ENCODE data around the gene AZGP1.
"Not testable (repeated sequence)": the region's sequence is repeated elsewhere in the genome, so short reads cannot be mapped to it uniquely, and the experiment has no call there.

AZGP1 gene

GRCh38 chr7:99996755-99997544, 21.1 kb upstream of the AZGP1 start:
- DNase-seq = no peak

- peak; percentile 7 for DNase-seq
Observed at GRCh38 chr7:99994819-99995218, 19.0 kb upstream of the AZGP1 start.

DNA sequence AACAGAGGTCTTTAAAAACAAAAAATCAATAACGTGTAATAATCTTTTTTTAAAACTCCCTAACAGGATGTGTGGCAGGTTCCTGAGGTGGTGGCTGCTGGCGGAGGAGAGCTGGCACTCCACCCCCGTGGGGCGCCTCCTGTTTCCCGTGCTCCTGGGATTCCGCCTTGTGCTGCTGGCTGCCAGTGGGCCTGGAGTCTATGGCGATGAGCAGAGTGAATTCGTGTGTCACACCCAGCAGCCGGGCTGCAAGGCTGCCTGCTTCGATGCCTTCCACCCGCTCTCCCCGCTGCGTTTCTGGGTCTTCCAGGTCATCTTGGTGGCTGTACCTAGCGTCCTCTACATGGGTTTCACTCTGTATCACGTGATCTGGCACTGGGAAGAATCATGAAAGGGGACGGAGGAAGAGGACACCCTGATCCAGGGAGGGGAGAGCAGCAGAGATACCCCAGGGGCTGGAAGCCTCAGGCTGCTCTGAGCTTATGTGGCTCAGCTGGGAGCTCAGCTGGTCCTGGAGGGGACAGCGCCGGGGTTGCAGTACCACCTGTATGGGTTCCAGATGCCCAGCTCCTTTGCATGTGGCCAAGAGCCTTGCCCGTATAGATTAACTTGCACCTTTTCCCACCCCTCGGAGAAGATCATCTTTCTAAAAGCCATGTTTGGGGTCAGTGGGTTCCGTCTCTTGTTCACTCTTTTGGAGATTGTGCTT, 16.7 kb upstream of the AZGP1 start:
- DNase-seq = no peak

DNA sequence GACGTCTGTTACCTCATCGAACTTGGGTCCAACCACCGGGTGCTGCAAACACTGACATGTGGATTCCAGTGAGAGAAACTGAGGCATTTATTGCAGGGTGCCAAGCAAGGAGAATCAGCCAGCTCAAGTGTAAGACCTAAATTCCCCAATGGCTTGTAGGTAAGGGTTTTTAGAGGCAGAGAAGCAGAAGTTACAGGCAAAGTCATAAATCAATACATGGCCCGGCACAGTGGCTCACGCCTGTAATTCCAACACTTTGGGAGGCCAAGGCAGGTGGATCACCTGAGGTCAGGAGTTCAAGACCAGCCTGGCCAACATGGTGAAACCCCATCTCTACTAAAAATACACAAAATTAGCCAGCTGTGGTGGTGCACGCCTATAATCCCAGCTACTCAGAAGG, 15.7 kb upstream of the AZGP1 start:
- not testable (repeated sequence) for DNase-seq

- DNase-seq = no peak
Observed at GRCh38 chr7:99990460-99990852, 14.6 kb upstream of the AZGP1 start.

- DNase-seq = no peak
Observed at GRCh38 chr7:99987846-99988245, 12.0 kb upstream of the AZGP1 start.

DNA sequence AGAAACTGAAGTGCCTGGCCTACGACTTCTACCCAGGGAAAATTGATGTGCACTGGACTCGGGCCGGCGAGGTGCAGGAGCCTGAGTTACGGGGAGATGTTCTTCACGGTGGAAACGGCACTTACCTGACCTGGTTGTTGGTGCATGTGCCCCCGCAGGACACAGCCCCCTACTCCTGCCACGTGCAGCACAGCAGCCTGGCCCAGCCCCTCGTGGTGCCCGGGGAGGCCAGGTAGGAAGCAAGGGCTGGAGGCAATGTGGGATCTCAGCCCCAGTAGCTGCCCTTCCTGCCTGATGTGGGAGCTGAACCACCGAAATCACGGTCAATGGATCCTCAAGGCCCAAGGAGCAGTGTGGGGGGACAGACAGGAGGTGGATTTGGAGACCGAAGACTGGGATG, 11.5 kb upstream of the AZGP1 start:
- not testable (repeated sequence) for DNase-seq

GRCh38 chr7:99984593-99984992, 8.8 kb upstream of the AZGP1 start:
- no peak for DNase-seq

GRCh38 chr7:99981066-99981465, 5.2 kb upstream of the AZGP1 start:
- DNase-seq = not testable (repeated sequence)

DNA sequence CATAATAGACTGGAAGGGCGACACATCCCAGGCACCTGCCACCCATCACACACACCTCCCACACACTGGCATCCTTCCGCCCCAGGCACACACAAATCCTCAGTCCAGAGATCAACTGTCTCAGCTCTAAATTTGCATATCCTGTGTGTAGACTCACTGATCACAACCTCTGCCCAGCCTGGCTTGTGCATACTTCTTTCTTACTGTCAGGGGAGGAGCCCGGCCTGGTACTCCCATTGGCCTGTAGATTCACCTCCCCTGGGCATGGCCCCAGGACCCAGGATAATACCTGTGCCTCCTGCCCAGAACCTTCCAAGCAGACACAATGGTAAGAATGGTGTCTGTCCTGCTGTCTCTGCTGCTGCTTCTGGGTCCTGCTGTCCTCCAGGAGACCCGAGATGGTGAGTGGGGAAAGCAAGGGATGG, 4.6 kb upstream of the AZGP1 start:
- DNase-seq = not testable (repeated sequence)

- peak; percentile 73 for DNase-seq
Observed at GRCh38 chr7:99979814-99980225, 4.0 kb upstream of the AZGP1 start.

- no peak for DNase-seq
Observed at GRCh38 chr7:99976626-99977025, 795 bp upstream of the AZGP1 start.

GRCh38 chr7:99974681-99975080, 1.1 kb downstream of the AZGP1 start:
- no peak for DNase-seq

DNA sequence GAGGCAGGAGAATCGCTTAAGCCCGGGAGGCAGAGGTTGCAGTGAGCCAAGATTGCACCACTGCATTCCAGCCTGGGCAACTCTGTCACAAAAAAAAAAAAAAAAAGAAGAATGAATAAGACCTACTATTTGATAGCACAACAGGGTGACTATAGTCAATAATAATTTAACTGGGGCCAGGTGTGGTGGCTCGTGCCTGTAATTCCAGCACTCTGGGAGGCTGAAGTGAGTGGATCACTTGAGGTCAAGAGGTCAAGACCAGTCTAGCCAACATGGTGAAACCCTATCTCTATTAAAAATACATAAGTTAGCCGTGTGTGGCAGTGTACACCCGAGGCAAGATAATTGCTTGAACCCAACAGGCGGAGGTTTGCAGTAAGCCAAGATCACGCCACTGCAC, 2.0 kb downstream of the AZGP1 start:
- DNase-seq = not testable (repeated sequence)

GRCh38 chr7:99971242-99971641, 4.6 kb downstream of the AZGP1 start:
- DNase-seq = no peak

- DNase-seq = not testable (repeated sequence)
Observed at GRCh38 chr7:99969813-99970212, 6.0 kb downstream of the AZGP1 start.

GRCh38 chr7:99969298-99969697, 6.5 kb downstream of the AZGP1 start:
- DNase-seq = no peak

DNA sequence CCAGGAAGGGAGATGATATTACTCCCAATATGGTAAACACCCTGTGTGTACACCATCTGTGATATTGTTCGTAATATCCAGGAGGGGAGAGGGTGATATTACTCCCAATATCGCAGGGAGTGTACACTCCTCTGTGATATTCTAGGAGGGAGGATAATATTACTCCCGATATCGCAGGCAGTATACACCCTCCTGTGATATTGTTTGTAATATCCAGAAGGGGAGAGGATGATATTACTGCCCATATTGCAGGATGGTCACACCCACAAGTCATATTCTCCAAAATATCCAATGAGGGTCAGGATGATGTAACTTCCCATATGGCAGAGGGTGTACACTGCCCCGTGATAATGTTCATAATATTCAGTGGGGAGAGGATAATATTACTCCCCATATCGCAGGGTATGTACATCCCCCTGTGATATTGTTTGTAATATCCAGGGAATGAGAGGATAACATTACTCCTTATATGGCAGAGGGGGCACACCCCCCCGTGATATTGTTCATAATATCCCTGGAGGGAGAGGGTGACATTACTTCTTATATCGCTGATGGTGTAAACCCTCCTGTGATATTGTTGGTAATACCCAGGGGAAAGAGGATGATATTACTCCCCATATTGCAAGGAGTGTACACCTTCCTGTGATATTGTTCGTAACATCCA, 17.1 kb downstream of the AZGP1 start:
- no peak for DNase-seq

GRCh38 chr7:99955247-99955646, 20.6 kb downstream of the AZGP1 start:
- DNase-seq = no peak

GRCh38 chr7:99954643-99955042, 21.2 kb downstream of the AZGP1 start:
- not testable (repeated sequence) for DNase-seq

DNA sequence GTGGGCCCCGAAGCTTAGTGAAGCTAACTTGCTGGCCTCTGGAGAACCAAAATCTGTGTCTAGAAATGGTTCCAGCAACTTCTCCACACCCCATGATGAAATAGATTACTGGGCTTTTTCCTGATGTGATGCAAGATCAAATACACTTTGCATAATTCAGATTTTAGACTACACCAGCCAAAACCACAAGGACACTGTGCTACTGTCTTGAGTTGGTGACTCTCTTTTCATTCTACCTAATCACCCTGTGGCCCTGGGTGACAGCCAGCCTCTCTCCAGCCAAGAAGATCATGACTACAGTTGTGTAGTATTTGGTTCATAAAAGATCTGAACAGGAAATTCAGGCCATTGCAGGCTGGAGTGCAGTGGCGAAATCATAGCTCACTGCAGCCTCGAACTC, 22.2 kb downstream of the AZGP1 start:
- DNase-seq = no peak

- not testable (repeated sequence) for DNase-seq
Observed at GRCh38 chr7:99952649-99953048, 23.2 kb downstream of the AZGP1 start.

GRCh38 chr7:99950819-99951218, 25.0 kb downstream of the AZGP1 start:
- DNase-seq = not testable (repeated sequence)

Data from midbrain (tissue), 1 donor.